ENCODE measurements around the gene DIO3. TPM values are rescaled to one million over a fixed set of nuclear protein-coding genes. Genes with fewer than 3 reads are reported as not detected.
"Not testable (repeated sequence)": the region's sequence is repeated elsewhere in the genome, so short reads cannot be mapped to it uniquely, and the experiment has no call there.

The DIO3 gene
- total and polyA plus RNA-seq, 8 donors: 0.29 to 3.4 (median 1.5) TPM; not detected in 2

- no peak for DNase-seq
- 43 to 65% (median 47%) methylated on average over 19 to 20 of the region's 20 CpGs for WGBS, 5 donors
Observed at GRCh38 chr14:101554991-101555668, 6.2 kb upstream of the DIO3 start.

DNA sequence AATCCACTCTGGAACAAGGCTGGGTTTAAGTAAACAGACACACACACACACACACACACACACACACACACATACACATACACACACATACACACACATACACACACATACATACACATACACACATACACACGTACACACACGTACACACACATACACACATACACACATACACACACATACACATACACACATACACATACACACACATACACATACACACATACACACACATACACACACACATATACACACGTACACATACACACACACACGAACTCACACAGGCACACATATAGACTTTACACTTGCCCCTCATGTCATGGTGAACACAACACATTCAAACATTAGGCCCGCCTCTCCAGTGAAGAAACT lies 5.6 kb upstream of the DIO3 start:
- H3K27ac ChIP-seq; H3K9me3 ChIP-seq; DNase-seq; intact Hi-C loops (cut with DNase I; ENCODE audit: low total_unique reads); H3K4me3 ChIP-seq; H3K4me1 ChIP-seq; H3K36me3 ChIP-seq: not testable (repeated sequence)
- 74 to 81% (median 81%) methylated on average over 5 of the region's 5 CpGs for WGBS, 5 donors
- H3K27me3 ChIP-seq: peaks cover 0 to 65% (median 32%) of the 10 kb centered on the region in 3 donors

More at GRCh38 chr14:101554991-101555668, 6.2 kb upstream of the DIO3 start:
- no peak for TF ChIP-seq CTCF (IDR thresholded peaks at IDR 0.05)
- no peak for TF ChIP-seq POLR2A (IDR thresholded peaks at IDR 0.05)
- TF ChIP-seq POLR2AphosphoS5 (IDR thresholded peaks at IDR 0.05): no peak
- TF ChIP-seq EP300 (IDR thresholded peaks at IDR 0.05): no peak
- Histone ChIP-seq H3K9me3 (no peaks in the 10 kb centered on the region), H3K36me3 (no peaks in the 10 kb centered on the region), H3K27ac (no peak overlapping the region), H3K27me3 (peaks cover 0 to 62% (median 32%) of the 10 kb centered on the region in 3 donors), H3K4me3 (no peak overlapping the region), H3K4me1 (peaks cover 0 to 9% (median 3%) of the 10 kb centered on the region in 4 donors)
- intact Hi-C loops (cut with DNase I; ENCODE audit: low total_unique reads): no loop called here

DNA sequence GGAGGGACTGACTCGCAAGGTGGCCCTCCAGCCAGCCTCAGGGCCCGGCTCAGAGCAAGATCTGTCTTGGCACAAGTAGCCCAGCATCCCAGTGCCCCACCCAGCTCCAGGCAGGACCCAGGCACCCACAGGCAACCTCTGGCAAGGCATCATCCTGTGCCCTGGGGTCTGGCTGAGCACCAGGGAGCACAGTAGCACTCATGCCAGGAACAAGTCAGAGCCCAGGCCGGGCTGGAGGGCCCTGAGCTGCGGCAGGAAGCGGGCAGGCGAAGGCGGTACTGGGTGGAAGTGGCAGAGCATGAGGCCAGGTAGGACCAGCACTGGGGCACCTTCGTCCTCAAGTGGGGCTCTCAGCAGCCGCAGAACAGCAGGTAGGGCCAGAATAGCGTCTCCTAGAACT lies 5.2 kb upstream of the DIO3 start:
- WGBS, 5 donors: 82 to 89% (median 87%) methylated on average over 9 to 10 of the region's 10 CpGs
- TF ChIP-seq CTCF (IDR thresholded peaks at IDR 0.05): no peak
- TF ChIP-seq POLR2AphosphoS5 (IDR thresholded peaks at IDR 0.05): no peak
- no peak for TF ChIP-seq POLR2A (IDR thresholded peaks at IDR 0.05)
- no peak for TF ChIP-seq EP300 (IDR thresholded peaks at IDR 0.05)
- intact Hi-C loops (cut with DNase I; ENCODE audit: low total_unique reads): no loop called here
- Histone ChIP-seq H3K27me3 (peaks cover under 1 to 69% (median 33%) of the 10 kb centered on the region in 3 donors), H3K36me3 (no peaks in the 10 kb centered on the region), H3K27ac (no peak overlapping the region), H3K4me1 (peaks cover 0 to 9% (median 4%) of the 10 kb centered on the region in 4 donors), H3K9me3 (peaks cover 0 to 2% (median 2%) of the 10 kb centered on the region in 4 donors), H3K4me3 (no peak overlapping the region)
- DNase-seq: no peak

DNA sequence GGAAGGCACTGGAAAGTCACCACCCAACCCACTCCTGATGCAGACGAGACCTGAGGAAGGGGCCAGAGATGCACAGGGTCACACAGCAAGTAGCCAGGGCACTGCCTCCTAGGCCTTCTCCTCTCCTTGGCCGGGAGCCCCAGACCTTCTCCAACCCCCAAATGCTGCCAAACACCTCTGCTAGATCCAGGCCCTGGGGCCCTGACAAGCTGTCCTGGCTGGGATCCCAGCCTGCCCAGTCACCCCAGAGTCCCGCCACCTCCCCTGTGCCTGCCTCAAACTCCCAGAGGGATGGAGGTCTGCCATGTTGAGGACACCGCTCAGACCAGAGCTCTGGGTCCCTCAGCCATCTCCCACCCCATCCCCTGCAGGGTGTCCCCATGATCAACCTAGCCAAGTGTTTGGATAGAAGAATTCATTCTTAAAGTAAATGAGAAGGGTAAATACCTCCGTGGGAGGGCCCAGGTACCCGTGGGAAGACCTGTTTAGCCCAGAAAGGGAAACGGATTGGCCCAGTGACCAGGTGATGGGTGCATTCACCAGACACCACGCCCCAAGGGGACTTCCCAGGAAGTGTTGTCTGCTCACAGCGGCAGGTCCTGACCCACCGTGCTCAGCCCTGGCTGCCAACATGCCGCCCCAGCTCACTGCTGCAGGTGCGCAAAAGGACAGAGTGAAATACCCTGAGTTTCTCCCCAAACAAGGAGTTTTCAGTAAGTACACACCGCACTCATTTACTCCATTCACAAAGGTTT lies 4.6 kb upstream of the DIO3 start:
- H3K36me3 ChIP-seq: no peaks in the 10 kb centered on the region
- H3K4me1 ChIP-seq: peaks cover 0 to 9% (median 4%) of the 10 kb centered on the region in 4 donors
- H3K9me3 ChIP-seq: peaks cover 6 to 8% (median 8%) of the 10 kb centered on the region in 4 donors
- H3K27me3 ChIP-seq: peaks cover 6 to 71% (median 39%) of the 10 kb centered on the region in 3 donors
- WGBS, 5 donors: 56 to 68% (median 66%) methylated on average over 10 to 13 of the region's 13 CpGs
- intact Hi-C loops (cut with DNase I; ENCODE audit: low total_unique reads): no loop called here
- no peak for TF ChIP-seq POLR2A (IDR thresholded peaks at IDR 0.05)
- no peak overlapping the region for H3K4me3 ChIP-seq
- no peak for DNase-seq
- H3K27ac ChIP-seq: no peak overlapping the region

DNA sequence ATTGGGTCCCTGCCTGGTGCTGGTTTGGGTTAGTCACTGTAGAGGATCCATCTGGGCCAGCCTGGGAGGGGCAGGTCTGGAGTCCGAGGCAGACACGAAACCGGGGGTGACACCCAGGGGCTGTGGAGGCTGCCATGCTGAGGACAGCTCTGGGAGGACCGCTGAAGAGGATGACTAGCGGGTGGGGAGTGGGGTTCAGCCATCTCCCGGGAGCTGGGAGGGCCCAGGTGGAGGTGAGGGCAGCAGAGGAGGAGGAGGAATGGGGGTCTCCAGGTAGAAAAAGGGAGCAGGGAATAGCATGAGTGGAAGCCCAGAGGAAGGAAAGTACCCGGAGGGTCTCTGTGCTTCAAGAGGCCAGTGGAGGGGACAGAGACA lies 4.0 kb upstream of the DIO3 start:
- Histone ChIP-seq H3K36me3 (no peaks in the 10 kb centered on the region), H3K27ac (no peak overlapping the region), H3K4me1 (peaks cover 0 to 9% (median 4%) of the 10 kb centered on the region in 4 donors), H3K9me3 (peaks cover 10 to 14% (median 13%) of the 10 kb centered on the region in 4 donors), H3K4me3 (no peak overlapping the region), H3K27me3 (peaks cover 7 to 77% (median 44%) of the 10 kb centered on the region in 3 donors)
- 79 to 84% (median 83%) methylated on average over 7 of the region's 7 CpGs for WGBS, 5 donors
- TF ChIP-seq POLR2A (IDR thresholded peaks at IDR 0.05) (no peak), CTCF (IDR thresholded peaks at IDR 0.05) (no peak), POLR2AphosphoS5 (IDR thresholded peaks at IDR 0.05) (no peak), EP300 (IDR thresholded peaks at IDR 0.05) (no peak)
- intact Hi-C loops (cut with DNase I; ENCODE audit: low total_unique reads): no loop called here
- DNase-seq: no peak
